GM19324 (cell line): ENCODE results near the gene SCN4A.
A peak's percentile ranks its signal among the peaks of the same experiment; 100 is the strongest.
"Not testable (repeated sequence)": the region's sequence is repeated elsewhere in the genome, so short reads cannot be mapped to it uniquely, and the experiment has no call there.

Experiments used
- ATAC-seq: cut with Tn5 transposase; IDR thresholded peaks from one replicate; pipeline ENCODE4 v1.9.1; 2021; ENCODE audit warnings: mild to moderate bottlenecking, moderate library complexity; ENCODE audit not compliant: unreplicated experiment, low FRiP score

The SCN4A gene

GRCh38 chr17:63972796-63973195 is at the start of gene SCN4A:
SCN4A (minus strand) TSS chr17:63972918; CDS start chr17:63972841, 77 bp downstream.
- ATAC-seq: no peak

DNA sequence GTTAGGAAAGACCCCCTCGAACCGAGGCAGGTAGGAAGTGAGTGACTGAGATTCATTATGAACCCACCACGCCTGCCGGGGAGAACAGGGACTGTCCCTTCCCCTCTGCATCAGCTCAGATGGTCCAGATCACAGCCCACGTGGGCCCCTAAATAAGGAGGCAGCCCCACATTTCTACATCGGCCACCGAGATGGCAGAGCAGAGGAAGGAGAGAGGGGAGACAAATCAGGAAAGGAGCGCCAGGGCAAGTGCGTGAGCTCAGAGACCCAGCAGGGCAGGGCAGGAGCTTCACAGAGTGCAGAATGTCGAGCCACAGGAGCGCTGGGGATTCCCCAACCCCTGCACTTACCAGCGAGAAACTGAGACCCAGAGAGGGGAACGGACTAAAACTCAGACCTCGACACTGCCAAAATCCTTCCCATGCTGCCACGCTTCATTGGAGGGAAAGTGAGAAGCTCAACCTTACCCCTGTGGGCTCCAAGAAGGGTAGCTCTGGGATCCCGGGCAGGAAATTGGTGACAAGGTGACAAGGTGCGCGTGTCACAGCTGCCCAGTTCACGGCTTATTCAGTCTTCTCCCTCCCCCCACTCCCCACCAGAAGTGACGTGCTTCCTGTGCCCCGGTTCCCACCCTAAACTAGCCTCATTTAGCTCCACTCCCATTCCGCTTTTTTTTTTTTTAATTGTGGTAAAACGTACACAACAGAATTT is 47.5 kb upstream of the SCN4A start, which contains the start of gene ICAM2:
TSS of gene ICAM2 (minus strand) at position 578 of the 711 bp plus-strand sequence. CDS start 13,942 bp downstream, outside the sequence.
- ATAC-seq: peak; percentile 63

GRCh38 chr17:64019551-64019961 is 46.8 kb upstream of the SCN4A start:
- ATAC-seq: not testable (repeated sequence)

DNA sequence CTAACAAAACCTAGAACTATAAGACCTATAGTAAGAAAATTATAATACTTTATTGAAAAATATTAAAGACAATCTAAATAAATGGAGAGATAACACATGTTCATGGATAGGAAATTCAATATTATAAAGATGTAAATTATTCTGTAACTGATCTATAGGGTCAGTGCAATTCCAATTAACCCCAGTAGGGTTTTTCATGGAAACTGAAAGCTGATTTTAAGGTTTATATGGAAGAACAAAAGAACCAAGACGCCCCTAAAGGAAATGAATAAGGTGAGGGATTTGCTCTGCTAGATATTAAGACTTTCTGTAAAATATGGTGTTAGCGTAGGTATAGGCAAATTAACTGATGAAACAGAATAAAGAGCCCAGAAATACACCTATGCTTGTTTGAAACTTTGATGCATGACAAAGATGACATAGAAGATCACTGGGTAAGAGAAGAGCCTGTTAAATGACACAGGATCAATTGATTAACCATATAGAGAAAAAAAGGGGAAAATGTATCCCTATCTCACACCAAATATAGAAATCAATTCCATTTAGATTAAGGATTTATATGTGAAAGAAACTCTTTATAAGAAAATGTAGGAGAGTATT is 44.8 kb upstream of the SCN4A start:
- no peak for ATAC-seq

DNA sequence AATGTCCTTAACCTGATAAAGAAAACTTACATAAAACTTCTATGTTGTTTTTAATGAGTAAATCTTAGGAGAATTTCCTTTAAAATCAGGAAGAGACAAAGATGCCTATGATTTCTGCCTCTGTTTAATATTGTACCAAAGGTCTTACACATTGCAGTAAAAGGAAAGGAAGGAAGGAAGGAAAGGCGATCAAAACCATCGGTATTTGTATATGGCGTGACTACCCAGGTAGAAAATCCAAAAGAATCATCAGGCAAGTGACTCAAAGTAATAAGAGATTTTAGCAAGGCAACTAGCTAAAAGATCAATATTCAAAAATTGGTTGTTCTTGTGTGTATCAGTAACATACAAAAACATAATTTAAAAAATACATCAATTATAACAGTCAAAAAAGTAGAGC is 44.3 kb upstream of the SCN4A start:
- ATAC-seq: no peak

DNA sequence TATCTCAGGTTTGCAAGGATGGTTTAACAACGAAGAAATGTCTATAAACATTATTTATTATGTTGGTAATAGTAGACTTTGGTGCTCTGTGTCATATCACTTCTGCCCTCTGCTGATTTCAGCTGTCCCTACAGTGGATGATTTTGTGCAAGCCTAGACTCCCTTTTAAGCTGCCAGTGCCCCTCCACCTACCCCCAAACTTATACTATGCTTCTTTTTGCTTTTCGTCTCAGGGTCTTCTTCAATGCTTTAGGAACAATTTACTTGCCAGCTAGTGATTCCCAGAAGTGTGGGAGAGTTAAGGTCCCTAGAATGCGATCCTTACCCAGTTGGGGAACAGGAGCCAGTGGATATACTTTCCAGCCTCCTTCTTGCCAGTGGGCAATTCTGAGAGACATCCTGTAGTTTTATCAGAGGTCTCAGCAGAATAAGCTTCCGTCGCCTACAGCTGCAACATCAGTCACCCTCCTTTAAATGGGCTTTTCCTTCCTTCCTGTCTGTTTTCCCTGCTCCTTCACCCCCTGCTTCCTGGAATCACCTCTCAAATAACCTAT is 43.6 kb upstream of the SCN4A start:
- no peak for ATAC-seq

DNA sequence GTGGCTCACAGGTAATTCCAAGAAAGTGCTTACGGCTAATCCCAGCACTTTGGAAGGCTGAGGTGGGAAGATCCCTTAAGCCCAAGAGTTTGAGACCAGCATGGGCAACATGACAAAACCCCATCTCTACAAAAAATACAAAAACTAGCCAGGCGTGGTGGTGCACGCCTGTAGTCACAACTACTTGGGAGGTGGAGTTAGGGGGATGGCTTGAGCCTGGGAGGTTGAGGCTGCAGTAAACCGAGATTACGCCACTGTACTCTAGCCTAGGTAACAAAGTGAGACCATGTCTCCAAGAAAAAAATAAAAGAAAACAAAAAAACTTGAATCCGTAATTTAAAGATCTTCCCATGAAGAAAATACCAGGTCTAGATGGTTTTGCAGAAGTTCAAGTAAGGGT is 42.7 kb upstream of the SCN4A start:
- no peak for ATAC-seq

- no peak for ATAC-seq
Measured at GRCh38 chr17:64009571-64010402, 37.1 kb upstream of the SCN4A start.

DNA sequence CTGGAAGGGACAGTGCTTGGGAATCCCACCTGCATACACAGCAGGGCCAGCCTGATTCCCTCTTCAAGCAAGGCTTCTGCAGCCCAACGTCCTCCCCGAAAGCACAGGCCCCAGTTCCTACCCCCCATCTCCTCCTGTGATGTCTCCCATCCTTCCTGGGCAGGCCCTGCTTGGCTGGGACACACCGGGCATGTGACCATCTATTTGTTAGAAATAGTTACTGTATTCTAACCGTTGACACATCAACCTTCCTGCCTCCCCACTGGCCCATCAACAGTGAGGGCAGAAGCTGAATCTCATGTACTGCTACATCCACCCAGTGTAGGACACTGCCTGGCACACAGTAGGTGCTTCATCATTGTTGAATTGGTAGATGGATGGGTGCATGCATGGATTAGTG is 36.1 kb upstream of the SCN4A start:
- no peak for ATAC-seq

DNA sequence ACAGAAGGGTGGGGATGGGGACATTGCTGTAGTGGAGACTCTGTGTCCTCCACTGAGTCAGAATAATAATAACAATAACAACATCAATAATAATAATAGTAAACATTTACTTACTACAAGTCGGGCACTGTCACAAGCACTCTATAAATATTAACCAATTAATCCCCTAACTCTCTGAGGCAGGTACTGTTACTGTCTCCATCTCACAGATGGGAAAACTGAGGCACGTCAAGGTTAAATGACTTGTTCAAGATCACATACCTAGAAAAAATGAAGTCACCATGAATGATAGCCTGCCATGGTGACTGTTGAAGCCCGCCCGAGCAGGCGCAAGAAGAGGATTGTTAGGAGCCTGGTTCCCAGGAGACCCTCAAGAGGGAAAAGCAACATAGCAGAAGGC is 35.6 kb upstream of the SCN4A start:
- no peak for ATAC-seq

DNA sequence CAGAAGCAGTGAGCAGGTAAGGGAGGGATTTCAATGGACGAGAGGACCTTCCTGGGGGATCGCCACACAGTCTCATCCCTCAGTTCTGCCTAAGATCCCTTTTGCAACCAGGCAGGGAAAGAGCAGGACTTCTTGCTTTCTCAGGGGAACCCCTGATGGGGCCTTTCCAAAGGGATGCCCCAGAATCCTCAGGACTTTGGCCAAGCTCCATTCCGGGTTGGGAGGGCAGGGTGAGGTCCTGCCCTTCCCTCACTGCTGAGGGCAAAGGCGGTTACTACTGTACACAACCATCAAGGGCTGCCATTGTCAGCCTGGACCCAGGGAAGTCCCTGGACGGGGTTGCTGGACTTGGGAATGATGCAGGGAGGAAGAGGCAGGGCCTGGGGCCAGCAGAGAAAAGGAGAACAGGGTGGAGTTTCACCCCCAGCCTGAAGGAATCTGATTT is 35.1 kb upstream of the SCN4A start:
- ATAC-seq: no peak

DNA sequence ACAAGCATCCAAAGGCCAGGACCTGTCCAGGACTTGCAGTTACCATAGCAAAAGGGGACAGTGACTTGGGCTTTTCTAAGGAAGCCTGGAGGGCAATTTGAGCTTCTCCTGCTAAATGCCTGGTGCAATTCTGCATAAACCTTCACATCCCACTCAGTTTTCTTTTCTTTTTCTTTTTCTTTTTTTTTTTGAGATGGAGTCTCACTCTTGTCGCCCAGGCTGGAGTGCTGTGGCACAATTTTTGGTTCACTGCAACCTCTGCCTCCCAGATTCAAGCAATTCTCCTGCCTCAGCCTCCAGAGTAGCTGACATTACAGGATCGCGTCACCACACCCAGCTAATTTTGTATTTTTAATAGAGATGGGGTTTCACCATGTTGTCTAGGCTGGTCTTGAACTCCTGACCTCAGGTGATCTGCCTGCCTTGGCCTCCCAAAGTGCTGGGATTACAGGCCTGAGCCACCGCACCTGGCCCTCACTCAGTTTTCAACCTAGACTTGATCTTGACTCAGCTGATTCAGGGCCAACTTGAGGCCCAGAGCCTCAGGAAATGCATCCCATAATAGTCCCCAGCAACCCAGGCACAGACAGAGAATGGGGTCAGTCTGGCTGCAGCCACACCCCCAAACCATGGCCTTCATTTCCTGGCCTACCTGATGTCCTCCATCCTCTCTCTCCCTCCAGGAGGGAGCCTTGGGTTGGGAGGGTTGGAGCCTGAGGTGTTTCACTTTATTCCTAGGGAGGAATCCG is 34.5 kb upstream of the SCN4A start:
- ATAC-seq: not testable (repeated sequence)

DNA sequence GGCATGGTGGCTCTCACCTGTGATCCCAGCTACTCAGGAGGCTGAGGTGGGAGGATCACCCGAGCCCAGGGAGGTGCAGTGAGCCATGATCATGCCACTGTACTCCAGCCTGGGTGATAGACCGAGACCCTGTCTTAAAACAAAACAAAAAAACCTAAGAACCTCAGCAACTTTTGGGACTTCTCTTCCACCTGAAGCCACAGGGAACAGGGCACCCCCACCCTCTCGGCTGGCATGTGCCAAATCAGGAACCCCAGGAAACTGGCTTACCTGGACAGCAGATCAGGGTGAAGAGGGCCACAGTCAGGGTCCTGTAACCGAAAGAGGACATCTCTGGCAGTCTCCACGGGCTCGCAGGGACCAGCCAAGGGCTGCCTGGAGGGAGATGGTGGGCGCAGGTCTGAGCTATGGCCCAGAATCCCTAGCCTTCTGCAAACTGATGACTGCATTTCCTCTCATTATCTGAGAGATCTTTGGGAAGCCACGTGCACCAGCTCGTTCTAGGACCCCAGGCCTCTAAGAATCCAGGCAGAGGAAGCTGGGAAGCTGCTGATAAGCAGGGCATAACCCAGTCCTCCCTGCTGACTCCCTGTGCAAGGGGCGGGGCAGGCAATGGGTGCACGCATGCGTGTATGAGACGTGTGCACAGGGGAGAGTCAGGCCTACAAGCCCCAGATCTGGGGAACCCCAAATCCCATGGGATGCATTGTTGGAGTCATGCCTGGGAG is 33.8 kb upstream of the SCN4A start:
- no peak for ATAC-seq

- ATAC-seq: no peak
Measured at GRCh38 chr17:64005734-64006167, 33.0 kb upstream of the SCN4A start.

DNA sequence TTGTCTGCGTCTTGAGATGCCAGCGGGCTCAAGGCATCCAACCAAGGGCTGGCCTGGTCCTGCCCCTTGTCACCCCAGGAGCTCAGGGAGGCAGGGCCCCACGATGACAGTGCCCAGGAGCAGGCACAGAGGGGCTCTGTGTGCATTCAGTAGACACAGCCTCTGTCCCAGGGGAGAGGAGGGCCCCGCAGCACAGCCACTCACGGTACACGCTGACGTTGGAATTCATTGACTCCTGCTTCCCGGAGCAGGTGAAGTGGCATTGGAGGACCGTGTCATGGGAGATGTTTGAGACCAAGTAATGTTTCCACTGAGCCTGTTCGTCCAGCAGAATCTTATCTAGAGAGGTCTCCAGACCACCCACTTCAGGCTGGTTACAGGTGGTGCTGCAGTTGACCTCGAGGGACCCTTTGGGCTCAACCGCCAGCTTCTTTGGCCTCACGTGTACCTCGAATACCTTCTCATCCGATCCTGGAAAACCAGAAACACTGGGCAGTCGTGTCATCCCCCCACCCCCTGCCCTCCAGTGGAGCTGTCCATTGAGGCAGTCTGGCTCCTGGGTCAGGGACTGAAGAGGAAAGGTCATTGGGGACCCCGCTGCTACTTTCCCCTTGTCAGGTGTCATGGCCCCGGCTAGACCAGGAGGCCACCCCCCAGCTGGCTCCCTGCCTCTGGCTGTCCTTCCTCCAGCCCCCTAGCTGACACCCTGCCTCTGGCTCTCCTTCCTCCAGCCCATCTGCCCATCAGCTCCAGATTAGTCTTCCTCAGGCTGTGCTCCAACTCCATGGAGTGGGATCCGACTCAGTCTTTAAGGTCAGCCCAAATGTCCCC is 32.4 kb upstream of the SCN4A start:
- no peak for ATAC-seq

DNA sequence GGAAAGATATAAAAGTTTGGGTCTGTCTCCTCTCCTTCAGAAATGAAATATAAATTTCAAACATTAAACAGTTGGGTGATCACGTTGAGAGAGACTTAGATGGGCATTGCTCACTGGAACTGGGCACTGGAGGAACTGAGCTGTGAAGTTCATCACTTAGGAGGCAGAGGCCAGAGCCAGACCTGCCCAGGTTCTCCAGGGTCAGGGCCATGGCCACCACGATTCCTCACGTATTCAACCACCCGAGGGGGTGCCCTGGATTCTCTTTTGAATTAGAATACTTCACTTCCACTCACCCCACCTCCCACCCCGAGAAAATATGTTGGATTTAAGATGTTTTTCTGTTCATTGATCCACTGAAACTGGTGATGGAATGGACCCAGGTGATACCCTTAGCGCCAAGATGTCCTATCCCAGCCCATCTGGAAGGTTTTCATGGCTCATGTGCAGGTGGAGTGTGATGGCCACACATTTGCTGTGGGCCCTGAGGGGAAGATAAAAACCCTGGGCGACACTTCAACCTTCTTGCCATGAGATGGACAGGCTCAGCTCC is 31.6 kb upstream of the SCN4A start:
- ATAC-seq: no peak

DNA sequence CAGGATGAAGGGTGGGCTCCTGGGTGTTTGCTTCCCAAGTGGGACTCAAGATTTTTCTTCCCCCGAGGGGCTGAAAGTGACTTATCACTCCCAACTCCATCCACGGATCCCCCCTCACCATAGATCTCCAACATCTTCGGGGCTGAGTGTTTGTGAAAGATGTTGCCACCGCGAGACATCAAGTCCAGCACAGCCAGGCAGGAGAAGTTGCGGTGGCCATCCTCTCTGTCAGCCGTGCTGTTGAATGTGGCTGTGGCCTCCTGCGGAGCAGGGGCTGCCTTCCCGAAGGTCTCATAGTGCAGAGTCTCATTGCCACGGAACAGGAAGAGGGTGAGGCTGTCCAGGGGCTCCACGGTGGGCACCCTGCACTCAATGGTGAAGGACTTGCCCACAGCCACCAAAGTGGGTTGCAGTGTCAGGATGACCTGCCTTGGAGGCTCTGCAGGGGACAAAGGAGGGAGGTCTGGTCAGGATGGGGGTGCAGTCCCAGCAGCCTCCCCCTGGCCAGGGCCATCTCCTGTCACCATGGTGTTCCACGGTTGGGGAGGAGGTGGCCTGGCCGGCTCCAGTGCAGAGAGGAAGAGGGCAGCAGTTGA is 30.9 kb upstream of the SCN4A start:
- no peak for ATAC-seq
